ENCODE data around the gene PARD3B.
"Not testable (repeated sequence)": the region's sequence is repeated elsewhere in the genome, so short reads cannot be mapped to it uniquely, and the experiment has no call there.

The PARD3B gene

GRCh38 chr2:205218056-205218455, 672.8 kb downstream of the PARD3B start:
- ChIA-PET POLR2A (ENCODE audit: low non-redundant PET) (no interaction called here), CTCF (no interaction called here)
- DNase-seq (ENCODE audit: low spot score), result no peak
- TF ChIP-seq, protein P1, sequence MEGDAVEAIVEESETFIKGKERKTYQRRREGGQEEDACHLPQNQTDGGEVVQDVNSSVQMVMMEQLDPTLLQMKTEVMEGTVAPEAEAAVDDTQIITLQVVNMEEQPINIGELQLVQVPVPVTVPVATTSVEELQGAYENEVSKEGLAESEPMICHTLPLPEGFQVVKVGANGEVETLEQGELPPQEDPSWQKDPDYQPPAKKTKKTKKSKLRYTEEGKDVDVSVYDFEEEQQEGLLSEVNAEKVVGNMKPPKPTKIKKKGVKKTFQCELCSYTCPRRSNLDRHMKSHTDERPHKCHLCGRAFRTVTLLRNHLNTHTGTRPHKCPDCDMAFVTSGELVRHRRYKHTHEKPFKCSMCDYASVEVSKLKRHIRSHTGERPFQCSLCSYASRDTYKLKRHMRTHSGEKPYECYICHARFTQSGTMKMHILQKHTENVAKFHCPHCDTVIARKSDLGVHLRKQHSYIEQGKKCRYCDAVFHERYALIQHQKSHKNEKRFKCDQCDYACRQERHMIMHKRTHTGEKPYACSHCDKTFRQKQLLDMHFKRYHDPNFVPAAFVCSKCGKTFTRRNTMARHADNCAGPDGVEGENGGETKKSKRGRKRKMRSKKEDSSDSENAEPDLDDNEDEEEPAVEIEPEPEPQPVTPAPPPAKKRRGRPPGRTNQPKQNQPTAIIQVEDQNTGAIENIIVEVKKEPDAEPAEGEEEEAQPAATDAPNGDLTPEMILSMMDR (conservative IDR thresholded peaks at IDR 0.05; ENCODE audit: low read depth), result no peak
- H3K27ac ChIP-seq, result no peak overlapping the region

DNA sequence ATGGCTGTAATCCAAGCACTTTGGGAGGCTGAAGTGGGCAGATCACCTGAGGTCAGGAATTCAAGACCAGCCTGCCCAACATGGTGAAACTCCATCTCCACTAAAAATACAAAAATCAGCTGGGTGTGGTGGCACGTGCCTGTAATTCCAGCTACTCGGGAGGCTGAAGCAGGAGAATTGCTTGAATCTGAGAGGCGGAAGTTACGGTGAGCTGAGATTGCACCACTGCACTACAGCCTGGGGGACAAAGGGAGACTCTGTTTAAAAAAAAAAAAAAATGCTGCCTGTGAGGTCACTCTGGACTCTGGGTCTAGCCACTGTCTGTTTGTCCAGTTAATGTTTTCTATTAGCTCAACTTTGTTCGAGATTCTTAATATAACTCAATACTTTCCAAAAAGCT, 673.5 kb downstream of the PARD3B start:
- CTCF ChIA-PET; POLR2A ChIA-PET (ENCODE audit: low non-redundant PET); DNase-seq (ENCODE audit: low spot score); H3K27ac ChIP-seq: not testable (repeated sequence)

DNA sequence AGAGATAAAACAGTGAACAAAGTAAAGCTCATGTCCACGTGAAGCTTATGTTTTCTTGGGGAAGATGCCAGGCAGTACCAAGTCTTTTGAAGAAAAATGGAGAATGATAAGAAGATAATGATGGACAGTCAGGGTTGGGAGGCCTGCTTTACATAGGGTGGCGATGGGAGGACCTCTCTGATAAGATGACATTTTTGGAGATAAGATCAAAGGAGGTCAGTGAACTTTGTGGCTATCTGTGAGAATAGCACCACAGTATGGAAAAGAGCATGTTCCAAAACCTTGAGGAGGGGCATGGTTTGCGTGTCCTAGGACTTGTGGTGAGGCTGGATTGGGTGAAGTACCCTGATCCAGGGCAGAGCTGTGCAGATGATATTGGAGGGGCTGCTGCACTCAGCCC, 675.3 kb downstream of the PARD3B start:
- POLR2A ChIA-PET (ENCODE audit: low non-redundant PET), result no interaction called here
- no peak overlapping the region for H3K27ac ChIP-seq
- no peak for DNase-seq (ENCODE audit: low spot score)
- TF ChIP-seq, protein P1 (conservative IDR thresholded peaks at IDR 0.05; ENCODE audit: low read depth), result no peak
- CTCF ChIA-PET, result no interaction called here

GRCh38 chr2:205232086-205232485, 686.8 kb downstream of the PARD3B start:
- H3K27ac ChIP-seq, result no peak overlapping the region
- ChIA-PET POLR2A (ENCODE audit: low non-redundant PET) (no interaction called here), CTCF (interaction anchor here (0.6 kb wide), 1 partner anchor 43 kb away, joined by 3 read pairs; no protein-coding TSS in a partner anchor)
- TF ChIP-seq, protein P1 (conservative IDR thresholded peaks at IDR 0.05; ENCODE audit: low read depth), result no peak
- no peak for DNase-seq (ENCODE audit: low spot score)

DNA sequence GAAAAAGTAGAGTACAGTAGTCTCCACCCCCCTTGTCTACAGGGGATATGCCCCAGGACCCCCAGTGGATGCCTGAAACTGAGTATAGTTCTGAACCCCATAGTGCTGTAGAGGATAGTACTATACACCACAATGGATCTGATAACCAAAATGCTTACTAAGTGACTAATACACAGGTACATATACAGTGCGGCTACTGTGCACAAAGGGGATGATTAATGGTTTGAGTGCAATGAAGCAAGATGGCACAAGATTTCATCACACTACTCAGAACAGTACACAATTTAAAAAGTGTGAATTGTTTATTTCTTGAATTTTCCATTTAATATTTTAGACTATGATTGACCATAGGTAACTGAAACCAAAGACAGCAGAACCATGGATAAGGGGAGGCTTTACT, 690.2 kb downstream of the PARD3B start:
- TF ChIP-seq, protein P1 (conservative IDR thresholded peaks at IDR 0.05; ENCODE audit: low read depth), result no peak
- DNase-seq (ENCODE audit: low spot score), result peak; percentile 55
- ChIA-PET POLR2A (ENCODE audit: low non-redundant PET) (no interaction called here), CTCF (interaction anchor here (0.6 kb wide), 1 partner anchor 139 kb away, joined by 3 read pairs; no protein-coding TSS in a partner anchor)
- H3K27ac ChIP-seq, result no peak overlapping the region

- DNase-seq (ENCODE audit: low spot score), result no peak
- ChIA-PET CTCF (interaction anchor here (0.6 kb wide), 1 partner anchor 593 kb away, joined by 3 read pairs; no protein-coding TSS in a partner anchor), POLR2A (ENCODE audit: low non-redundant PET) (no interaction called here)
- TF ChIP-seq, protein P1 (conservative IDR thresholded peaks at IDR 0.05; ENCODE audit: low read depth), result no peak
- no peak overlapping the region for H3K27ac ChIP-seq
Measured at GRCh38 chr2:205237524-205237923, 692.2 kb downstream of the PARD3B start.

- TF ChIP-seq, protein P1 (conservative IDR thresholded peaks at IDR 0.05; ENCODE audit: low read depth), result no peak
- ChIA-PET CTCF (no interaction called here), POLR2A (ENCODE audit: low non-redundant PET) (no interaction called here)
- no peak overlapping the region for H3K27ac ChIP-seq
- no peak for DNase-seq (ENCODE audit: low spot score)
Measured at GRCh38 chr2:205245001-205245400, 699.7 kb downstream of the PARD3B start.

All from RWPE1 (cell line).